Kidney tubule cell (primary cell): ENCODE results near the gene C1orf50.

Experiments
- DNase-seq: peaks from one replicate; pipeline ENCODE4 v3.0.0-alpha.2; 2018; ENCODE audit warnings: low spot score

Gene C1orf50

DNA sequence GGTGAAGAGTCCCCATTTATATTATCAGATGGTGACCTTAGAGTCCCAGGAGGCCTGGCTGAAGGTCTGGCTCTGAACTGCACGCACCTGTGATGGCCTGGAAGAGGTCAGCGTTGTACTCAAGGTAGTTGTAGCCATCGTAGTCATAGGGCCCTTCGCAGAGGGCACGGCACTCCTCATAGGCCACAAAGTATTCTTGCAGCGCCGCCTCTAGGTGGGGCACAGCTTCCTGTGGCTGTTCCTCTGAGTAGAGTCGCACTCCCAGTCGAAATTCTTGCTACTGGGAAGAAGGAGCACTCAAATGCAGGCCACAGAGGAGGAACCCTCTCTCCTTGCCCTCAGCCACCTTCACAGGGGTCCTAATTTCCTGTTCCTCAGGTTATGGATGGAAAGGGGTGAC, 7.9 kb upstream of the C1orf50 start:
- no peak for DNase-seq

DNA sequence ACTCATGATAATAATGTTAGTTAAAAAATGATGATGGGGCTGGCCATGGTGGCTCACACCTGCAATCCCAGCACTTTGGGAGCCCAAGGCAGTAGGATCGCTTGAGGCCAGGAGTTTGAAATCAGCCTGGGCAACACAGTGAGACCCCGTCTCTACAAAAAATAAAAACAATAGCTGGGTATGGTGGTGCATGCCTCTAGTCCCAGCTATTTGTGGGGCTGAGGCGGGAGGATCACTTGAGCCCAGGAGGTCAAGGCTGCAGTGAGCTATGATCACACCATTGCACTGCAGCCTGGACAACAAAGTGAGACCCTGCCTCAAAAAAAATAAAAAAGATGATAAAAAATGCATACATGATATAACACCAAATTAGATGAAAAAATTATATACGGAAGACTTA, 5.5 kb upstream of the C1orf50 start:
- DNase-seq = no peak

DNA sequence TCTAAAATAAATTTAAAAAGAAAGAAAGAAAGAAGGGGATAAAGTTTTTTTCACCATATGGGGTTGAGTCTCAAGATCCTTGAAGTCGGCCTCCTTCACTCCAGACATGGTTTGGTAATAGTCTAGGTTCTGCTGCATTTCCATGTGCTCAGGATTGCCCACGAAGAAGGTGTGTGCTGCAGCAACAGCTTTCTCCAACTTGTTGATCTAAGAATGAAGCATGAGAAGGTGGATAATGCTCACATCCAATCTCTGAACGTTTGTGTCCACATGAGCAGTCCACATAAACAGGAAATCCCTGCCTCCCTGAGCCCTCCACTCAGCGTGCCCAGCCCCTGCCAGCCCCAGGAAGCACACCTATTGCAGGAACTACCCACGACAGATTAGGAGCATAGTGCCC, 4.8 kb upstream of the C1orf50 start:
- no peak for DNase-seq

DNA sequence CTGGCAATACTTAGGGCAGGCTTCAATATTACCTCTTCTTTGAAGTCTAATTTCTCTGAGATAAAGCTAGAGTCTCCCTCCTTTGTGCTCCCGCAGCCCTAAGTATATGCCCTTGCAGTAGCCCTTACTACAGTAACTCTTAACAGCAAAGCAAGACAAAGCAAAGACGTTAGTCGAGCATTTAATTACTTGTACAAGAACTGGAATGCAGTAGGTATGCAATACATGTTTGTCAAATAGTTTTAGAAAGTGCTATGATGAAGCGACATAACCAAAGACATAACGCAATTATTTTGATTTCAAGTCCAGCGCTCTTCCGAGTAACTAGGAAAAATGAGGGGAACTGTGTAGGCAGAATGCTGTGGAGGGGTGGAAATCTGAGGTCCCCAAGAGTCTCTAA, 1.8 kb upstream of the C1orf50 start:
- DNase-seq = peak; percentile 14

DNA sequence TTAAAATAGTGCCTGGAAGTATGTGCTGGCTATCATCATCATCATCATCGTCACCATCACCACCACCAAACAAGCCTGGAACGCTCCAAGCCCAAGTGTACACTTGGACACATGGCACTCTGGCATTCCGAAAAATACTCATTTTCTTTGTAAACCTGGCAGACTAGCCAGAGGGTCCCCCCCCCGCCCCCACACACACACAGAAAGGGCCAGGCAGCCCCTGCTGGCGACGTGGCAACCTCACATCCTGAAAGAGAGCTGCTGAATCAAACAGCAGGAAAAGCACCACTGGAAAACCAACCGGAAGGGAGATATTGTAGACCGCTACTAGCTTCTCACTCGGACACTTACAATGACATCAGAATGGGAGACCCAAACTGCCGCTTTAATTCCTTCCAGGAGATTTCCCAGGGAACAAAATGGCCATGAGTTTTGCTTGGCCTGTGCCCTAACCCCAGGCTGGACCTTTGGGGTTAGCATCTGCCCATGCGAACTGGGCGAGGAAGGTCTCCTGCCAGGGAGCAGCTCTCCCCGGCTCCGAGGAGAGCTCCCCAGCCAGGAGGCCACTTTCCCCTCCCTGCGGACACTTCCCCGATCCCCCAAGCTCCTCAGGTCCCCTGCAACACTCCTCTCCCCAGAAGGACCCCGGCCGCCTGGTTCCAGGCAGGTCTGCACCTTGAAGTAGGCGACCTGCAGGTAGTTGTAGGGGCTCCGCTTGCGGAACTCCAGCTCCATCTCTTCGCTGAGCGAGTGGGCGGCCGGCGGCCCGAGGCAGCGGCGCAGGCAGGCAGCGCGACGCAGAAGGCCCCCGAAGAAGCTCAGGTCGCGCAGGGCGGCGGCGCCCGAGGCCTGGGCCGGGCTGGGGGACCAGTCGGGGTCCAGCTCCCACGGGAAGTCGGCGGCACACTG, 963 bp upstream of the C1orf50 start:
- peak; percentile 80 for DNase-seq

DNA sequence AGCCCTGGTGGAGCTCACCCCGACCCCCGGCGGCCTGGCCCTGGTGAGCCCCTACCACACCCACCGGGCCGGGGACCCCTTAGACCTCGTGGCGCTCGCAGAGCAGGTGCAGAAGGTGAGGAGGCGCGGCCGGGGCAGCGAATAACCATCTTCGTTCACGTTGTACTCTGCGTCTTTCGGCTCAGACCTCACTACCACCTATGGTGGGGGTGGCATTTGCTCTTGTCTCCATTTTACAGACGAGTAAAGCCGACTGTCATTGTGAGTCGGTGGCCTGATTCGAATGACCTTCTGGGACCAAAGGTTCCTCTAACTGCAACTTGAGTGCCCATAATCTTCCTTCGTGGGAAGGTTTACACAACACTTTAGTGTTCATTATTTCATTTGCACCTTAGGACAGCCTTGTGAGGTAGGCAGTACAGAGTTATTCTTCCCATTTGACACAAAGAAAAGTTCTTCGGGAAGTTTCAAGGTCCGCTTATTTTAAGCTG, 506 bp downstream of the C1orf50 start:
- DNase-seq = no peak

DNA sequence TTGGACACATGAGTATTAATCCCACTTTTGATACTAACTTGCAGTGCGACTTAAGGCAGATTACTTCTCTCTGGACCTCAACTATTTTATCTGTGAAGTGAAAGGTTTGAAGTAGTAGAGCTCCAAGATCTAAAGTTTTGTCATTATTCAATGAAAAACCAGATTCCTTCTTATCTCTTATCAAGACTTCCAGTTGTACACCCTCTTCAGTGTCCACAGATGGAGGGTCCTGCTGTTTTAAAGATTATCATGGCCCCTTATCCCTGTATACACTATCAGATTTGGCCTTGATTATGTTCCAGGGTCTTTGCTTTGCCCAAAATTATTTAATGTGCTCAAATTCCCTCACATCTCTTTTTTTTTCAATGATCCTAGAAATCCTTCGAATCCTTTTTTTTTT, 1.1 kb downstream of the C1orf50 start:
- no peak for DNase-seq

DNA sequence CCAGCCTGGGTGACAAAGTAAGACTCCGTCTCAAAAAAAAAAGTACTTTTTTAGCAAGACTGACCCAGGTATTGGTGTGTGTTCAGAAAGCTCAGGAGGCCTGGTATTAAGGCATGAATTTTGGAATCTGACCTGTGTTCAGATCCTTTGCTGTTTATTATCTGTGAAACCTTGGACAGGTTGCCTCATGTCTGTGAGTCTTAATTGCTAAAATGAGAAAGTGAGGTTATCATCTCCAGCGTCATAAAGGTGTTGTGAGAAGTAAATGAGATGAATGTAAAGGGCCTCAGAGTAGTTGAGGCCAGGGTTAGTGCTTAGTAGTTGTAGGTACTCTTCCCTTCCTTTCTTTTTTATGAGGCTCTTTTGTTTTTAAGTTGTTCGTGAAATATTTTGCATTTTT, 2.8 kb downstream of the C1orf50 start:
- no peak for DNase-seq

DNA sequence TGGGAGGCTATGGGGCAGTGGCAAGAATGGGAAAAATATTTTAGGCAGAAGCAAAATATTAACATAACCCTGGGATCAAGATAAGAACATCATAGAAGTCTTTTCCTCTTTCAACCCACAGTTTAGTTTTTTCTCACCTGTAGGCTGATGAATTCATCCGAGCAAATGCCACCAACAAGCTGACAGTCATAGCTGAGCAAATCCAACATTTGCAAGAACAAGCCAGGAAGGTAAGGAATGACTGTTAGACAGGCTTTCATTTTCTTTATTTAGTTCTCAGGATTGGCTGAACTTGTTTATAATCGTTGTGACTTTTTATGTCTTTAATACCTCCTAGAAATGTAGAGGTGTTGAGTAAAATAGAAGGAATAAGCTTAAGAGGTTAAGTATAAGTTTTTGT, 6.4 kb downstream of the C1orf50 start:
- DNase-seq = no peak

DNA sequence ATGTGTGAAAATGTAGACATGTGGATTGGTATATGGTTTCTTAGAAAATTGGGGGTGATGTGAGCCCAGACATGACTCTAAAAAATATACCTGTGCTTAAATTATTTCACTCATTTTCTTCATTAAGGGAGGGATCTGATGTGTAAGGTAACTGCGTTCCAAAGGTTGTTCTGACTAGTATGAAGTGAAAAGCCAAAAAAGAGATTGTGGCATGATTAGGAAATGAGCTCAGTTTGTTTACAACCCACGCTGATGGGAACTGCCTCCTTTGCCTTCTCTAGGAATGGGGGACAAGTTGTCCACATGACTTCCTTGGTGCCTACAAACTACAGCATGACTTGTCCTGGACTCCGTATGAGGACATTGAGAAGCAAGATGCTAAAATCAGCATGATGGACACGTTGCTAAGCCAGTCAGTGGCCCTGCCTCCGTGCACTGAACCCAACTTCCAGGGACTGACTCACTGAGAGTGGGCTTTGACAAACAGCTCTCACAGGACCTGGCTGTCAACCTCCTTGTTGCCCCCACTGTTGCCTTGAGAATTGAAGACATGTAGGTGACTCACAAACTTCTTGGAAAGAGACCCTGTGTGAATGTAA, 8.0 kb downstream of the C1orf50 start:
- no peak for DNase-seq

DNA sequence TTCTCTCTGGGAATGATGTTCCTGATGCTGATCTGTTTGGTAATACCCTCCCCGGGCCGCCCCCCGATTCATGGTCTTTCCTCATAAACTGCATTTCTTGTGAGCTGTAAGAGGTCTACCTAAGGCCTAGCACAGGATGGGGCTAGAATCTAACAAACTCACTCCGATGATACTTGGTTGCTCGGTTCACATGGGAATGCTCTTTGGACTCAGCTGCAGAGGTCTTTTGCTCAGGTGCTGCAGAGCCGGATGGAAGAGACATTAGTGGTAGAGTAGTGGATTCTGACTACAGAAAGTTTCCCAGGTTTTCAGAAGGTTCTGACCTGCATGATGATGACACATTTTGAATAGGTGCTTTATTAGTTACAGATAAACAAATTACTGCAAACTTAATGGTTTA, 9.5 kb downstream of the C1orf50 start:
- DNase-seq = no peak

DNA sequence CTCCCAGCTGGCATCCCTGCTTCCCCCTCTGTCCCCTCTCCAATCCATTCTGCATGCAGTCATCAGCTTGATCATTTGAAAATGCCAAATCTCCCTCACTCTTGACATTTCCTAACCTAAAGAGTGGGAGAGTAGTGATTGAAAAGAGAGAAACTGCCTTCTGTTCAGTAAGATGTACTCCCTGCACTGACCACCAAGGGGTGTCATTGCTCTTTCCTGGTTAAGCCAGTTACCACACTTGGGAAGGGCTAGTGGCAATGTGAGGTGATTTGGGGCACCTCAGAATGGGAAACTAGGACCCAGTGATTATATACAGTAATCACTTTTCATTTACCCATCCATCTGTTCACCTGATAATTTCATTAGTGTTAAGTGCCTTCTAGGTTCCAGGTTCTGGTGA, 10.8 kb downstream of the C1orf50 start:
- DNase-seq = peak; percentile 35

DNA sequence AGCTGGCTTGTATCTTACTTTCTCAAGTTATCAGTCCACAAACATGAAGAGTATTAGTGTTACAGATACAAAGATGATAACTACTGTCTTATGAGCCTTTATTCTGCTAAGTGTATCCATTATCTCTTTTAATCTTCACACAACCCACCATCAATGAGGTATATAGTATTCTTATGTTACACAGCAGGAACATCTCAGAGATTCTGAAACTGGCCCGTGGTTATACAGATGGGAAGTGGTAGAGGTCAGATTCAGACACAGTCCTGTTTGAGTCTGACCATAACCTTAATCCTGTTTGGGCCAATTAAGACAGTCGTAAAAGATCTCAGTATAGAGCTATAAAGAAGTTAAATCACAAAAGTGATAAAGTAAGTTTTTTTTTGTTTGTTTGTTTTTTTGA, 12.7 kb downstream of the C1orf50 start:
- DNase-seq = no peak

DNA sequence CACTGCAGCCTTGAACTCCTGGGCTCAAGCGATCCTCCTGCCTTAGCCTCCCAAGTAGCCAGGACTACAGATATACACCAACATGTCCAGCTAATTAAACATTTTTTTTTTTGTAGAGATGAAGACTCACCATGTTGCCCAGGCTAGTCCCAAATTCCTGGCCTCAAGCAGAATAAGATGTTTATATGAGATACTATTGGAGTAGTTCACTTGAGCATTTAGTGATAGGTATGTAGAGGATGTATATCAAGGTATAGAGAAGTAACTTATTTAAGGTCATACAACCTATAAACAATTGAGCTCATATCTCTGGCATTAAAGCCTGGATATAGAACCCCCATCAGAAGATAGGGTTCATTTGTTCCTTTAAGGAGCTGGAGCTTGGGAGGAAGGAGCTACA, 13.1 kb downstream of the C1orf50 start:
- DNase-seq = no peak

DNA sequence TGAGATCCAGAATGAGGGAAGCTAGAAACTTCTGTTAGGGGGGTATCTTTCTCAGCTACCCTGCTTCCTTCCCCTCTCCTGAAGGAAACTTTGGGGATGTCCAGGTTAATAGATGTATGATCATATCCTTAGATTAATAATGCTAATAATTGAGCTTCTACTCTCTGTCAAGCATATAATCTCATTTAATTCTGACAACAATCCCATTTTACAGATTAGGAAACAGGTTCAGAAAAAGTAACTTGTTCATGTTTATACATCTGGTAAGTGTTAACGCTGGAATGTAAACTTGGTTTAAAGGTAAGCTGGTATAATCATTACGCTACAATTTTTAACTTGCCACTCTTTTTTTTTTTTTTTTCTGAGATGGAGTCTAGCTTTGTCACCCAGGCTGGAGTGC, 16.0 kb downstream of the C1orf50 start:
- no peak for DNase-seq

DNA sequence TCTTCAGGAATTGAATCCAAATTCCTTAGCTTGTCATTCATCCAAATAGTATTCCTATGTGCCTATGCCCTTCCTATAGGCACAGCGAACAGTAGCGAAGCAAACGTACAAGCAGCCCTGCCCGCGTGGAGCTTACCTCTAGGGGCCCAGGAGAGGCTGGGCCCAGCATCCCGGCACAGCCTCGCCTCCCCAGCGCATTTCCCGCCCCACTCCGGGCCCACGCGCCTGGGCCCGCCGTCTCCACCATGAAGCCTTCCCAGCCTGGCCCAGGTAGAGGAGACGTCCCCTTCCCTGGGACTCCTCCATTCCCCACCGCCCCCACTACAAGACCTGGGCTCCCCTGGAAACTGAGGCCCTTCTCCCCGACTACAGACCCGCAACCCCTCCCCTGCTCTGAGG, 17.5 kb downstream of the C1orf50 start:
- no peak for DNase-seq

DNA sequence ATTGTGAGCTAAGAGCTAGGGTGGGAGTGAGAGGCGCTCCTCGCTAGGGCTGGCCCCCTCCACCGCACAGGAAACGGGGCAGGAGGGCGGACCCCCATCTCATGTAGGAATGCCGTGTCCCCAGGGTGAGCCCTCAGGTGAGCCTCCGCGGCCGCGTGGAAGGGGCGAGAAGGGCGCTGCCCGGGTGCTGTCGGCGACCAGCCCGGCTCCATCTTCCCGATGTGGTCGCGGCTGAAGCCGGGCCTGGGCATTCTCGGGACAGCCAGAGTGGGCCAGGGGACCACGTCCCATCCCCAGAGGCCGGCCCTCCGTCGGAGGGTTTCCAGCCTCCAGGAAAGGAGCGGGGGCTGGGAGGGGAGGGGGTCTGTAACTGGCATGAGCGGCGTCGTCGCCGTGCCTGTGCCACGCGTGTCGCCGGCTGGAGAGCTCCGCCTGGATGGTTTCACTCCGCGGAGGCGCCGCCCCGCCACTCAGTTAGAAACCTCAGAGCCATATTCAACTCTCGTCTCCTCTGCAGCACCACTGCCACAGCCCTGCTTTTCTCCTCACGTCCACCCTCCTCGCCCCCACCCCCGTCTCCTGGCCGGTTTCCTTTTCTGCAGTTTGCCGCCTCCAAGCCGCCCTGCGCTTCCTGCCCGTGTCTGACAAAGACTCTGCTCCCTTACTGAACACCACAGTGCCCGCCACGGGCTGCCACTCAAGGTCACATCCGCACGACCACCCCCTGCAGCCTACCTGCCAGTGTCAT, 18.1 kb downstream of the C1orf50 start, which contains the start of gene TMEM269:
Gene TMEM269 (plus strand): TSS at position 46 of the 748 bp plus-strand sequence. CDS start 4,903 bp downstream, outside the sequence.
- DNase-seq = no peak

DNA sequence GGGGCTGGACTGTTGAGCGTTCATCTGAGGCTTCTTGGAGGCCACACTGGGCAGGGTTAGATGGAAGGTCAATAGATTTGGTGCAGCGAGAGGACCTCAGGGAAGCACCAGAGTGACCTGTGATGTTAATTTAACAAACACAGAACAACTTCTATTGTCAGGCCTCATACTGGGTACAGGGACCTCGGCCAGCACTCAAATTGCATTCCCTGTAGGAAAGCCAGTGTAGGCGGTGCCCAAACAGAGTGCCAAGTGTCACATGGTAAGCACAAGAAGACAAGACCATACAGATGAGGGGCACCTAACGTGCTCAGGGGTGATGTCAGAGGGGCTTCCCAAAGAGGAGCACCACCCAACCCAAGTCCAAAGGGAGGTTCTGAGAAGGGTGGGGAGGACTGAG, 19.0 kb downstream of the C1orf50 start:
- no peak for DNase-seq

DNA sequence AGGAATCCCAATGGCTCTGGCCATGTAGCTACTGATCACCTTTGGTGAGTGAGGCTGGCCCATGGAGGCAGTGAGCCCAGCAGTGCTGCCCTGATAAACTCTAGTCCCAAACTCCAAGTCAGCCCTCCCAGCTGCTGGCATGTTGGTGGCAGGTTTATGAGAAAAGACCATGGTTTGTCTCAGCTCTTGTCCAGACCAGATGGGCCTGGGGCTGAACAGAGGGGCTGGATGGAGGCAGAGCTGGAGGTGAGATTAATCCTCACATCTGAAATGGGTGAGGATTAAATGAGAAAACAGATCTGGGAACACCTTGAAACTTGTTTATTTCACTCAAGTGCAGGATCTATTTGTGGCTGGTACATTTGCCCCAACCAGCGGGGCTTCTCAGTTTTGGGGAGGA, 21.0 kb downstream of the C1orf50 start:
- DNase-seq = no peak

DNA sequence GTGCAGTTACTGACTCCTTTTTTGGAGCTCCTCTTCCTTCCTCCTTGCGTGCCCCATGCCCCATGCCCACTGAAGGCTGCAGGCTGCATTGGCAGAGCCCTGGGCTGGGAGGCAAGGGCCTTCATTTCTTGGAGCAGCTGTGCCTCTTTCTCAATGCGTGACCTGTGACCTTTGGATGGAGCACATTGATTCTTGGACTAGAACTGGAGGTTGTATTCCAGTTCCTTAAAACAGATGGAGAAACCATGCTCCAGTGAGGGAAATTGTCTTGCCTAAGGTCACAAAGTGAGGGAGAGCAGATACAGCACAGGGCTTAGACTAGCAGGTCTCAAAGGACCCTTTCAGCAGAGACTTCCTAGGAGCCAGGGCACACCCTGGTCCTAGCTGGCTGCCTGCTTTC, 26.8 kb downstream of the C1orf50 start:
- no peak for DNase-seq

DNA sequence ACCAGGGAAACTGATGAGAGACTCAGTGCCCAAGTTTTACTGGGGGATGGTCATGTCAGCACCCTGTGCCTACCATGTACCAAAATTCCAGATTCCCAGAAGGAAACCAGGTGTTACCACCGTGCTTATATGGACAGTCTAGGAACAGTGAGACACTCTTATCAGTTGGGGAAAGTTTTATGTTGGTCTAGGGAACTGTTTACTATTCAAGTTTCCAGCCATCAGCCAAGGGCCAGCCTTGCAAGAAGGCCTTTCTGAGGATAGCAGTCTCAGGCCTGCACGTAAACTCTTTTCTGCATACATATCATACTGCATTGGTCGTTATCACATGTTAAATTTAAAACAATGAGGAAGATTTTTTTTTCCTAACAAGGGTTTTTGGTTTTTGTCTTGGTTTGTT, 30.4 kb downstream of the C1orf50 start:
- no peak for DNase-seq

DNA sequence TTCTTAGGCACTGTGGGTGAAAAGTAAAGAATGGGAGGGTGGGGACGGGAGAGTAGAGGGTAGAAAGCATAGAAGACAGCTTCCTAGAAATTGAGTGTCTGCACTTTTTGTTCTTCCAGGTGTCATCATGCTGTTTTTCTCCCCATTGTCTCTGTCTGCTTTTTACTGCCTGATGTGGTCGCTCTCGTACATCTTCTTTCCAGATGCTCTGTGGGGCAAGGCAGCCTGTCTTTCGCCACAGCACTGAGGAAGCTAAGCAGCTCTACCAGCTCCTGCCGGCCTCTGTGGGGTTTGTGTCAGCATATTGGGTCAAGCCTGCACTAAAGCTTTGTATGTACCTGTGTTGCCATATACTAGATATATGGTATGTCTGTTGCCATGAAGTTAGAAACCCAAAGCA, 30.9 kb downstream of the C1orf50 start:
- no peak for DNase-seq
